OCI-LY7 (cell line): ENCODE results near the gene CHN1. TPM values are rescaled to one million over a fixed set of nuclear protein-coding genes. Genes with fewer than 3 reads are reported as not detected.

Experiments used
- BruUV-seq: library from RNA; stranded (reverse); fragments of 400-500 nt; replicated peaks from 2 replicates; lab custom pipeline; 2021; lab: Mats Ljungman, UMichigan
- CTCF ChIA-PET: fragments of 300-600 bp; sonication (Branson Sonifier 250); formaldehyde crosslinking; loops from one replicate; lab custom pipeline; 2022; ENCODE audit warnings: antibody characterized with exemption; ENCODE audit not compliant: unreplicated experiment; lab: Charles Lee
- POLR2A ChIA-PET: fragments of 300-600 bp; sonication (Branson Sonifier 250); formaldehyde crosslinking; loops from one replicate; lab custom pipeline; 2022; ENCODE audit warnings: antibody characterized with exemption; lab: Charles Lee
- DNase-seq: peaks from one replicate; pipeline ENCODE4 v3.0.0-alpha.2; 2015; ENCODE audit warnings: low spot score
- H2AFZ ChIP-seq: fragments of 200-600 bp; sonication (generic), shearing (Covaris generic); 2 replicates; pipeline ENCODE4 v1.6.1; 2014; ENCODE audit warnings: mild to moderate bottlenecking, antibody characterized with exemption, low read length, moderate library complexity
- H3K27ac ChIP-seq: fragments of 200-600 bp; sonication (generic); 2 replicates; pipeline ENCODE4 v1.5.1; 2014; ENCODE audit warnings: mixed run types, low read depth, mild to moderate bottlenecking, moderate library complexity, low read length, inconsistent platforms; ENCODE audit not compliant: poor library complexity, severe bottlenecking
- H3K36me3 ChIP-seq: fragments of 200-600 bp; sonication (generic); 2 replicates; pipeline ENCODE4 v1.6.1; 2014; ENCODE audit warnings: mild to moderate bottlenecking, antibody characterized with exemption, low read length, moderate library complexity, mixed read lengths; ENCODE audit not compliant: insufficient read depth
- H3K4me1 ChIP-seq: fragments of 200-600 bp; sonication (generic); 2 replicates; pipeline ENCODE4 v1.5.1; 2014; ENCODE audit warnings: mild to moderate bottlenecking, low read length; ENCODE audit not compliant: insufficient read depth, poor library complexity, severe bottlenecking
- H3K4me2 ChIP-seq: fragments of 200-600 bp; sonication (generic); 2 replicates; pipeline ENCODE4 v1.6.1; 2014; ENCODE audit warnings: mild to moderate bottlenecking, low read length
- H3K4me3 ChIP-seq: fragments of 200-600 bp; sonication (generic); 2 replicates; pipeline ENCODE4 v1.5.1; 2014; ENCODE audit warnings: mild to moderate bottlenecking, low read depth, low read length; ENCODE audit not compliant: poor library complexity, severe bottlenecking
- H3K79me2 ChIP-seq: fragments of 200-600 bp; sonication (generic); 2 replicates; pipeline ENCODE4 v1.6.1; 2016; ENCODE audit warnings: low read depth, mild to moderate bottlenecking, low read length, moderate library complexity, mixed read lengths; ENCODE audit not compliant: insufficient read depth
- H3K9me2 ChIP-seq: fragments of 200-600 bp; sonication (generic); 2 replicates; pipeline ENCODE4 v1.6.1; 2016; ENCODE audit warnings: mild to moderate bottlenecking, low read length, mixed read lengths; ENCODE audit not compliant: insufficient read depth
- H3K9me3 ChIP-seq: fragments of 200-600 bp; sonication (generic); 2 replicates; pipeline ENCODE4 v1.6.1; 2014; ENCODE audit warnings: mild to moderate bottlenecking, mixed run types, low read length, mixed read lengths
- H4K20me1 ChIP-seq: fragments of 200-600 bp; sonication (generic); 2 replicates; pipeline ENCODE4 v1.6.1; 2014; ENCODE audit warnings: mild to moderate bottlenecking, antibody characterized with exemption, low read length, moderate library complexity, mixed read lengths; ENCODE audit not compliant: insufficient read depth
- EZH2phosphoT487 ChIP-seq: fragments of 200-600 bp; sonication (generic); IDR thresholded peaks from 2 replicates; pipeline ENCODE4 v1.6.1; 2018; ENCODE audit warnings: low read depth, borderline replicate concordance, mild to moderate bottlenecking, mixed run types, antibody characterized with exemption, low read length, moderate library complexity, mixed read lengths
- intact Hi-C: fragments of 100-400 bp; cut with micrococcal nuclease; formaldehyde crosslinking; loops from one replicate; pipeline ENCODE4 v1.10.0; 2022; ENCODE audit not compliant: unreplicated experiment
- total RNA-seq, 2 experiments: library from RNA; depleted of rRNA in 1 of 2; stranded (reverse); fragments of >200 nt in 1 of 2; shearing (Covaris generic) in 1 of 2; gene quantifications; 2 replicates each; pipeline ENCODE4 v1.2.3, GENCODE V29; 2014 to 2022
- TF ChIP-seq, protein P1 (sequence below): fragments of 200-600 bp; sonication (generic); conservative IDR thresholded peaks from 2 replicates; pipeline ENCODE4 v1.5.1; 2014; ENCODE audit warnings: mild to moderate bottlenecking, antibody characterized with exemption, low read length, moderate library complexity, mixed read lengths

Gene CHN1
- total RNA-seq, 2 experiments from 2014 or later: 0.44 TPM; not detected in 1

DNA sequence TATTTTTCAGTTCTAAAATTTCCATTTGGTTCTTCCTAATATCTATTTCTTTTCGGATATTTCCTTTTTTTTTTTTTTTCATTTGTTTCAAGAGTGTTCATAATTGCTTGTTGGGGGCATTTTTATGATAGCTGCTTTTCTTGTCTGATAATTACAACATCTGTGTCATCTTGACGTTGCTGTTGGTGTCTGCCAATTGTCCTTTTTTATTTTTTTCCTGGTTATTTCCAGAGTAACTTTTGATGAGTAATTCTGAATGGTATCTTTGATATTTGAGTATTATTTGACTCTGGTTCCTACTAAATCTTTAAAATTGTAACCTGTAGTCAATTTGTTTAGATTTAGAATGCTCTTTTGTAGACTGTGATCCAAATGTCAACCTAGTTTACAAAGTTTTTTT, 189.7 kb downstream of the CHN1 start:
- no peak for TF ChIP-seq EZH2phosphoT487
- TF ChIP-seq, protein P1, sequence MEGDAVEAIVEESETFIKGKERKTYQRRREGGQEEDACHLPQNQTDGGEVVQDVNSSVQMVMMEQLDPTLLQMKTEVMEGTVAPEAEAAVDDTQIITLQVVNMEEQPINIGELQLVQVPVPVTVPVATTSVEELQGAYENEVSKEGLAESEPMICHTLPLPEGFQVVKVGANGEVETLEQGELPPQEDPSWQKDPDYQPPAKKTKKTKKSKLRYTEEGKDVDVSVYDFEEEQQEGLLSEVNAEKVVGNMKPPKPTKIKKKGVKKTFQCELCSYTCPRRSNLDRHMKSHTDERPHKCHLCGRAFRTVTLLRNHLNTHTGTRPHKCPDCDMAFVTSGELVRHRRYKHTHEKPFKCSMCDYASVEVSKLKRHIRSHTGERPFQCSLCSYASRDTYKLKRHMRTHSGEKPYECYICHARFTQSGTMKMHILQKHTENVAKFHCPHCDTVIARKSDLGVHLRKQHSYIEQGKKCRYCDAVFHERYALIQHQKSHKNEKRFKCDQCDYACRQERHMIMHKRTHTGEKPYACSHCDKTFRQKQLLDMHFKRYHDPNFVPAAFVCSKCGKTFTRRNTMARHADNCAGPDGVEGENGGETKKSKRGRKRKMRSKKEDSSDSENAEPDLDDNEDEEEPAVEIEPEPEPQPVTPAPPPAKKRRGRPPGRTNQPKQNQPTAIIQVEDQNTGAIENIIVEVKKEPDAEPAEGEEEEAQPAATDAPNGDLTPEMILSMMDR: no peak
- POLR2A ChIA-PET: interaction anchor here (0.7 kb wide), 1 partner anchor 17 kb away, joined by 3 read pairs; no protein-coding TSS in a partner anchor
- no TSS peak for BruUV-seq
- H3K4me1 ChIP-seq: no peaks in the 10 kb centered on the region
- H3K79me2 ChIP-seq: no peaks in the 10 kb centered on the region
- no peaks in the 10 kb centered on the region for H4K20me1 ChIP-seq
- no peak overlapping the region for H3K4me2 ChIP-seq
- H3K4me3 ChIP-seq: no peak overlapping the region
- DNase-seq: no peak
- H3K27ac ChIP-seq: no peak overlapping the region
- no peak overlapping the region for H2AFZ ChIP-seq
- CTCF ChIA-PET: no interaction called here
- H3K9me3 ChIP-seq: no peaks in the 10 kb centered on the region
- no peaks in the 10 kb centered on the region for H3K9me2 ChIP-seq
- no peaks in the 10 kb centered on the region for H3K36me3 ChIP-seq
- intact Hi-C loops: no loop called here

DNA sequence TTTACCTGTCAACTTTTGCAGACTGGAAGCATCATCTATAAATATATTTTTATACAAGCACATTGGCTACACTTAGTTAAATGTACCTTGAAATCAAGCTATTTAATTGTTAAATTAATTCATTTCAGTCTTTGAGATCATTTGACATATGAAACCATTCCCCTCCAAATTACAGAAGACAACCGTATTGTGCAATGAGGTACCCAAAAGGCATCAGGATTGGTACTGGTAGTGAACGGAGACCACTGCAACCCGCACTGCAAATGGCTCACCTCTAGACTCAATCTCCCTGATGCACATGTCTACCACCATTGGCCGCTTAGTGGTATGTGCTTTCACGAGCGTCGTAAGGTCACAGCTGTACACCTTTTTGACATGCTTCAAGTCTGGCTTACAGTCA, 193.1 kb downstream of the CHN1 start:
- no peaks in the 10 kb centered on the region for H3K9me2 ChIP-seq
- ChIA-PET POLR2A (interaction anchor here (0.5 to 1.5 kb wide), 2 partner anchors 12 to 1168 kb away, joined by 3 to 5 read pairs; no protein-coding TSS in a partner anchor), CTCF (no interaction called here)
- no peaks in the 10 kb centered on the region for H3K9me3 ChIP-seq
- H4K20me1 ChIP-seq: no peaks in the 10 kb centered on the region
- H3K27ac ChIP-seq: no peak overlapping the region
- no peak for DNase-seq
- no peaks in the 10 kb centered on the region for H3K36me3 ChIP-seq
- H3K79me2 ChIP-seq: no peaks in the 10 kb centered on the region
- no peak overlapping the region for H3K4me3 ChIP-seq
- no peaks in the 10 kb centered on the region for H3K4me1 ChIP-seq
- intact Hi-C loops: no loop called here
- no TSS peak for BruUV-seq
- TF ChIP-seq EZH2phosphoT487: no peak
- TF ChIP-seq, protein P1: no peak
- H3K4me2 ChIP-seq: no peak overlapping the region
- H2AFZ ChIP-seq: no peak overlapping the region

DNA sequence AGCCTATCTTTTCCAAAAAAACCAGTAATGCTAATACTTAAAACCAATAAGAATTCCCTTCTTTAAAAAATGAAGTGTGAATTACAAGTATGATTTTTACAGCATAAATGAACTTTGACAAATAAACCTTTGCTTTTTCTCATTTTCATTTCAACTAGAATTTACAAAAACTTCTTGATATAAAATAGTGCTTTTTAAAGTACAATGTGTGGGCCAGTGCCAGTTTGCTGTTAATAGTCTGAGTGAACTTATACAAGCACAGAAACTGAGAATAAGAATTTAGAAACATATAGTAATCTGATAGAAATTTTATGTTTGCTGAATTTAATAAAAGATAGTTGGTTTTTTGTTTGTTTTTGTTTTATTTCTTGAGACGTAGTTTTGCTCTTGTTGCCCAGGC, 197.2 kb downstream of the CHN1 start:
- no TSS peak for BruUV-seq
- Histone ChIP-seq H3K4me1 (no peaks in the 10 kb centered on the region), H3K4me2 (no peak overlapping the region), H3K4me3 (no peak overlapping the region), H2AFZ (no peak overlapping the region), H3K79me2 (no peaks in the 10 kb centered on the region), H3K9me2 (no peaks in the 10 kb centered on the region), H4K20me1 (no peaks in the 10 kb centered on the region), H3K9me3 (no peaks in the 10 kb centered on the region), H3K36me3 (no peaks in the 10 kb centered on the region), H3K27ac (no peak overlapping the region)
- ChIA-PET POLR2A (no interaction called here), CTCF (no interaction called here)
- TF ChIP-seq, protein P1: no peak
- TF ChIP-seq EZH2phosphoT487: no peak
- intact Hi-C loops: no loop called here
- no peak for DNase-seq
